Heart left ventricle (tissue), 16 donors: ENCODE data around the gene FAM149A. TPM values are rescaled to one million over a fixed set of nuclear protein-coding genes. Genes with fewer than 3 reads are reported as not detected.
A peak's percentile ranks its signal among the peaks of the same experiment; 100 is the strongest.

Source experiments
- ATAC-seq, 4 donors: fragments of 200-7000 bp; cut with Tn5 transposase; one replicate each; pipeline ENCODE4 v1.9.1; 2020 to 2022; ENCODE audit warnings: moderate library complexity in 4 of 4, mild to moderate bottlenecking in 3 of 4, moderate number of reproducible peaks in 1 of 4
- DNase-seq, 5 donors: peaks; one replicate each; pipeline ENCODE4 v3.0.0-alpha.2; 2020
- H3K27ac ChIP-seq, 12 donors: fragments of 200-600 bp; sonication (generic) in 4 of 12; one replicate each; pipeline versions ENCODE4 v1.5.0 to v1.8.0; 2016 to 2022; ENCODE audit warnings: mild to moderate bottlenecking in 2 of 12
- H3K27me3 ChIP-seq, 9 donors: fragments of 200-600 bp; sonication (generic) in 2 of 9; one replicate each; pipeline versions ENCODE4 v1.5.1 to v1.8.0; 2016 to 2022; ENCODE audit warnings: mild to moderate bottlenecking in 3 of 9
- H3K36me3 ChIP-seq, 9 donors: fragments of 200-600 bp; sonication (generic) in 2 of 9; one replicate each; pipeline versions ENCODE4 v1.5.0 to v1.8.0; 2018 to 2022; ENCODE audit warnings: mild to moderate bottlenecking in 2 of 9
- H3K4me1 ChIP-seq, 12 donors: fragments of 200-600 bp; sonication (generic) in 4 of 12; one replicate each; pipeline versions ENCODE4 v1.5.0 to v1.8.0; 2016 to 2022; ENCODE audit warnings: mild to moderate bottlenecking in 3 of 12
- H3K4me3 ChIP-seq, 12 donors: fragments of 200-600 bp; sonication (generic) in 4 of 12; one replicate each; pipeline versions ENCODE4 v1.5.0 to v1.8.0; 2017 to 2022; ENCODE audit warnings: mild to moderate bottlenecking in 9 of 12, moderate library complexity in 4 of 12
- H3K9me3 ChIP-seq, 12 donors: fragments of 200-600 bp; sonication (generic) in 4 of 12; one replicate each; pipeline versions ENCODE4 v1.5.0 to v1.8.0; 2016 to 2022; ENCODE audit warnings: mild to moderate bottlenecking in 1 of 12
- POLR2A ChIP-seq, 2 donors: fragments of 450-650 bp; IDR thresholded peaks; one replicate each; pipeline ENCODE4 v1.6.1; 2017; ENCODE audit warnings: antibody characterized with exemption in 2 of 2, mild to moderate bottlenecking in 2 of 2, moderate library complexity in 2 of 2
- WGBS, 4 donors: extraction: QIAGEN DNeasy Blood & Tissue Kit in 2 of 4; methylation state at CpG; one replicate each; pipeline versions ENCODE4 v1.1.5 to v1.1.7; 2013 to 2018; 5-methylcytosine and 5-hydroxymethylcytosine counted together
- intact Hi-C, 10 donors: fragments of 100-400 bp; cut with DNase I; formaldehyde crosslinking; loops; one replicate each; pipeline versions ENCODE4 v1.11.1 to v1.14.2; 2022
- polyA plus RNA-seq, 2 donors: library from polyadenylated mRNA; stranded (reverse); fragments of 200-250 nt; gene quantifications; one replicate each; pipeline ENCODE4 v1.2.3, GENCODE V29; 2013
- total RNA-seq, 9 donors: library from RNA; depleted of rRNA in 2 of 9; stranded (reverse); fragments of >200 nt in 2 of 9; fragmentation: NEBNext Ultra II Directional in 3 of 9; extraction: Animal tissue kit (Norgen Biotek cat#: 25700) in 3 of 9; gene quantifications; one replicate each; pipeline versions ENCODE4 v1.1.0 to v1.2.4, GENCODE V29; 2016 to 2023
- TF ChIP-seq, protein P1 (sequence below), 12 donors: fragments of 200-600 bp; sonication (generic) in 4 of 12; IDR thresholded peaks; one replicate each; pipeline versions ENCODE4 v1.5.0 to v1.8.0; 2018 to 2022; ENCODE audit warnings: antibody characterized with exemption in 12 of 12, mild to moderate bottlenecking in 5 of 12
- donor health status: ischemic (EF 13 %, LVEDD 7.1; RV severe dilation, severe dysfunction).
- donor health status: healthy with polysubstance abuse.
- donor health status: DM: no; HTN: yes; CAD: no.
- donor health status: DM: no; HTN: no; CAD: no.
- donor health status: ischemic (EF 25% LVEDD 6.9; RV normal size, moderate dysfunction).
- donor health status: ischemic (EF 25% LVEDD 5.7; RV mildly dilated, moderate dysfunction).
- donor health status: healthy.
- donor health status: DM: yes; HTN: yes; CAD: no.
- donor health status: ischemic (EF 35%, LVEDD 5.7; RV mildly dilated, moderate dysfunction).
- donor health status: nonischemic (EF 11% LVEDD 7.7; RV severe dilation, severe dysfunction).
- donor health status: DM: yes; HTN: yes; CAD: no.
- donor health status: PGD.
- donor health status: ischemic (EF 29% LVEDD 5.4; RV normal size, mild dysfunction).
- donor health status: nonischemic (EF 23%, LVEDD 6.1; RV moderate dilation, normal function).

Gene FAM149A
- total and polyA plus RNA-seq, 11 donors, result 1.6 to 13.0 (median 7.8) TPM

DNA sequence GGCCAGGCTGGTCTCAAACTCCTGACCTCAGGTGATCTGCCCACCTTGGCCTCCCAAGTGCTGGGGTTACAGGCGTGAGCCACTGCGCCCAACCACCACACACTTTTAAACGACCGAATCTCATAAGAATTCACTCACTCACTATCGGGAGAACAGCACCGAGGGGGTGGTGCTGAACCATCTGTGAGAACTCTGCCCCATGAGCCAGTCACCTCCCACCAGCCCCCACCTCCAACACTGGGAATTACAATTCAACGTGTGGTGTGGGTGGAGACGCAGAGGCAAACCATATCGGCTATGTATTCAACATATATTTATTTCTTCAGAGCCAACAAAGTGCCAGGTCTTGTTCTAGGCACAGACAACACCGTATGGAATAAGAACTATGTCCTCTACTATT is 32.0 kb upstream of the FAM149A start:
- TF ChIP-seq POLR2A (IDR thresholded peaks at IDR 0.05), result no peak
- TF ChIP-seq, protein P1, sequence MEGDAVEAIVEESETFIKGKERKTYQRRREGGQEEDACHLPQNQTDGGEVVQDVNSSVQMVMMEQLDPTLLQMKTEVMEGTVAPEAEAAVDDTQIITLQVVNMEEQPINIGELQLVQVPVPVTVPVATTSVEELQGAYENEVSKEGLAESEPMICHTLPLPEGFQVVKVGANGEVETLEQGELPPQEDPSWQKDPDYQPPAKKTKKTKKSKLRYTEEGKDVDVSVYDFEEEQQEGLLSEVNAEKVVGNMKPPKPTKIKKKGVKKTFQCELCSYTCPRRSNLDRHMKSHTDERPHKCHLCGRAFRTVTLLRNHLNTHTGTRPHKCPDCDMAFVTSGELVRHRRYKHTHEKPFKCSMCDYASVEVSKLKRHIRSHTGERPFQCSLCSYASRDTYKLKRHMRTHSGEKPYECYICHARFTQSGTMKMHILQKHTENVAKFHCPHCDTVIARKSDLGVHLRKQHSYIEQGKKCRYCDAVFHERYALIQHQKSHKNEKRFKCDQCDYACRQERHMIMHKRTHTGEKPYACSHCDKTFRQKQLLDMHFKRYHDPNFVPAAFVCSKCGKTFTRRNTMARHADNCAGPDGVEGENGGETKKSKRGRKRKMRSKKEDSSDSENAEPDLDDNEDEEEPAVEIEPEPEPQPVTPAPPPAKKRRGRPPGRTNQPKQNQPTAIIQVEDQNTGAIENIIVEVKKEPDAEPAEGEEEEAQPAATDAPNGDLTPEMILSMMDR (IDR thresholded peaks at IDR 0.05), result no peak
- intact Hi-C loops, result no loop called here
- 93 to 96% (median 94%) methylated on average over 8 to 10 of the region's 10 CpGs for WGBS, 4 donors
- Histone ChIP-seq H3K27me3 (no peaks in the 10 kb centered on the region), H3K9me3 (no peaks in the 10 kb centered on the region), H3K4me3 (no peak overlapping the region), H3K27ac (no peak overlapping the region), H3K4me1 (peaks cover 0 to 20% (median 4%) of the 10 kb centered on the region in 12 donors), H3K36me3 (peaks cover 0 to 6% (median 0%) of the 10 kb centered on the region in 9 donors)
- no peak for ATAC-seq
- no peak for DNase-seq

DNA sequence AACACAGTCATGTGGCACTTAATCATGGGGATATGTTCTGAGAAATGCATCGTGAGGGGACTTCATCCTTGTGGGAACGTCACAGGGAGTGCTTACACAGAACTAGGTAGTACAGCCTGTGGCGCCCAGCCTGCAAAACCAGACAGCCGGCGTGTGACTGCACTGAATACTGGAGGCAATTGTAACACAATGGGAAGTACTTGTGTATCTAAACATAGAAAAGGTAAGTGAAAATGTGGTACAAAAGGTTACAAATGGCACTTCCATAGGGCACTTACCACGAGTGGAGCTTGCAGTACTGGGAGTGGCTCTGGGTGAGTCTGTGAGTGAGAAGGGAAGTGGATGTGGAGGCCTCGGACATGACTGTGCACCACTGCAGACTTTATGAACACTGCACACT is 30.3 kb upstream of the FAM149A start:
- TF ChIP-seq, protein P1 (IDR thresholded peaks at IDR 0.05), result no peak
- no peak for TF ChIP-seq POLR2A (IDR thresholded peaks at IDR 0.05)
- H3K27me3 ChIP-seq, result no peaks in the 10 kb centered on the region
- H3K9me3 ChIP-seq, result no peaks in the 10 kb centered on the region
- H3K4me3 ChIP-seq, result no peak overlapping the region
- 64 to 77% (median 74%) methylated on average over 7 of the region's 7 CpGs for WGBS, 4 donors
- peaks cover 0 to 16% (median 0%) of the 10 kb centered on the region in 9 donors for H3K36me3 ChIP-seq
- H3K4me1 ChIP-seq, result peaks cover 0 to 13% (median 1%) of the 10 kb centered on the region in 12 donors
- intact Hi-C loops, result no loop called here
- no peak overlapping the region for H3K27ac ChIP-seq
- DNase-seq, result no peak
- peak in 2 of 4 donors; percentile 28 to 61 for ATAC-seq

DNA sequence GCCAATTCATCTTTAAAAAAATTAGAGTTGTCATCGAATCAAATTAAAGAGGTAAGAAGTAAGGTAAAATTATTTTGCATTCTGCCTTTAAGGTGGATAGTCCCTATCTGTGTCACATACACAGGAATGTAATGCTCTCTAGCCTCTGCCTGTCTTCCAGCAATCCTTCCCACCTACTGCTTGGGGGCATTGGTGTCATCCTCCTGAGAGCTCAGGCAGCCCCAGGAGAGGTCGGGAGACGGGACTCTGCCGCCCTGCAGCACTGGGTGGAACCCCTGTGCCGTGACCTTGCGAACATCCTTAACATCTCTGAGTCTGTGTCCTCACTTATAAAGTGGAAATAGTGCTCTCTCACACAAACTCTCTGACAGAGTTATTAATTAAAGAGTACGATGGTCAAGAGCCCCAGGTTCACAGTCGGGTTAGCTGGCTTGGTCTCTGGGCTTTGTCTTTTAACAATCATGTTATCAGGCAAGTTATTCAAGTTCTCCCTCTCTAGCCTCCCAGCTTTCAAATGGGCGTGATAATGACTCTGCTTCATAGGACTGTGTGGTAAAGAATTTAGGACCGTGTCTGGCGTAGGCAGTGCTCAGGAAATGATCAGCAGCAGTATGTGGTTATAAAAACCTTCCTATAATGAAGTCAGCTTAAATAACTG is 25.4 kb upstream of the FAM149A start:
- ATAC-seq (peak in 1 of 4 donors; percentile 12), DNase-seq (no peak)
- peaks cover 0 to 7% (median 0%) of the 10 kb centered on the region in 12 donors for H3K4me1 ChIP-seq
- 45 to 65% (median 54%) methylated on average over 9 to 11 of the region's 11 CpGs for whole genome bisulfite sequencing, 4 donors
- no peak overlapping the region for H3K27ac ChIP-seq
- no peaks in the 10 kb centered on the region for H3K27me3 ChIP-seq
- H3K36me3 ChIP-seq, result peaks cover 0 to 38% (median 0%) of the 10 kb centered on the region in 9 donors
- no peaks in the 10 kb centered on the region for H3K9me3 ChIP-seq
- intact Hi-C loops, result loop anchor here in 1 of 10 donors (5.0 kb wide), 1 partner anchor 58 kb away; no protein-coding TSS in a partner anchor
- TF ChIP-seq, protein P1 (IDR thresholded peaks at IDR 0.05), result no peak
- TF ChIP-seq POLR2A (IDR thresholded peaks at IDR 0.05), result no peak
- H3K4me3 ChIP-seq, result no peak overlapping the region

DNA sequence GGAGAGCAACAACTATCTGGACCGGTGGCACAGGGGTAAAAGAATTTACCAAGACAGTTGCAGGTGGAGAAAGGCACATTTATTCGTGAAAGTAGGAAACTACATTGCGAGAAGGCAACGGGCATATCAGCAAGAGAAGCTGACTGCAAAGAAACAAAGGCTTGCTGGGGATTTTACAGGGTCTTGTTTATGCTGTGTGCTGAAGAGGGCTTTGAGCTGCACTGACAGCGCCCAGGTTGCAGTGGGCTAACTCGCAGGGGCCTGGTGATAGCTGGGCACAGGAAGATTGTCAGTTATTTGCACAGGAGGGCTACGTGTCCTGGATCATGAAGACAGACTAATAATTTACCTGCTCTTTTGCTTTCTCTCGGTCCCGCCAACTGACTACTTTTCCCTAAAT is 24.8 kb upstream of the FAM149A start:
- H3K9me3 ChIP-seq, result no peaks in the 10 kb centered on the region
- H3K36me3 ChIP-seq, result peaks cover 0 to 38% (median 0%) of the 10 kb centered on the region in 9 donors
- H3K4me1 ChIP-seq, result peaks cover 0 to 4% (median 0%) of the 10 kb centered on the region in 12 donors
- H3K27me3 ChIP-seq, result no peaks in the 10 kb centered on the region
- intact Hi-C loops, result loop anchor here in 1 of 10 donors (5.0 kb wide), 1 partner anchor 58 kb away; no protein-coding TSS in a partner anchor
- ATAC-seq (no peak), DNase-seq (no peak)
- H3K27ac ChIP-seq, result no peak overlapping the region
- 67 to 78% (median 72%) methylated on average over 9 of the region's 9 CpGs for WGBS, 4 donors
- TF ChIP-seq POLR2A (IDR thresholded peaks at IDR 0.05), result no peak
- H3K4me3 ChIP-seq, result no peak overlapping the region
